GM12878 (cell line): Measurements from ENCODE around the gene THRAP3. TPM values are rescaled to one million over a fixed set of nuclear protein-coding genes. Genes with fewer than 3 reads are reported as not detected.

Source experiments
- ATAC-seq: fragments of 200-7000 bp; cut with Tn5 transposase; 3 replicates; pipeline ENCODE4 v1.9.1; 2020; ENCODE audit warnings: mild to moderate bottlenecking, moderate library complexity
- BruUV-seq: library from RNA; stranded (reverse); fragments of 400-500 nt; replicated peaks from 2 replicates; lab custom pipeline; 2021; lab: Mats Ljungman, UMichigan
- CTCF ChIA-PET: fragments of 300-600 bp; sonication (Branson Sonifier 250); formaldehyde crosslinking; extraction: SDS; loops from one replicate; lab custom pipeline; 2021; ENCODE audit warnings: inconsistent platforms; lab: Yijun Ruan, JAX
- POLR2A ChIA-PET: fragments of 350-600 bp; formaldehyde crosslinking; extraction: SDS; loops from one replicate; lab custom pipeline; 2021; ENCODE audit warnings: inconsistent platforms; lab: Charles Lee
- RAD21 ChIA-PET: fragments of 300-600 bp; sonication (Branson Sonifier 250); formaldehyde crosslinking; loops from one replicate; lab custom pipeline; 2023; ENCODE audit warnings: antibody characterized with exemption; ENCODE audit not compliant: unreplicated experiment; lab: Charles Lee
- SMC1A ChIA-PET: fragments of 300-600 bp; sonication (Branson Sonifier 250); formaldehyde crosslinking; loops from one replicate; lab custom pipeline; 2023; ENCODE audit not compliant: unreplicated experiment, uncharacterized antibody; lab: Charles Lee
- DNase-seq: peaks from one replicate; pipeline ENCODE4 v3.0.0-alpha.2; 2011; ENCODE audit warnings: low read depth, low spot score
- FAIRE-seq: peaks from 3 replicates; lab custom pipeline; 2011; peaks lifted over from hg19 to GRCh38; lab: Jason Lieb, UNC
- H2AFZ ChIP-seq: 2 replicates; pipeline ENCODE4 v1.6.0; 2011; ENCODE audit warnings: low read depth, low read length, control low read depth; ENCODE audit not compliant: control insufficient read depth
- H3K27ac ChIP-seq: 2 replicates; pipeline ENCODE4 v1.5.1; 2011; ENCODE audit warnings: control low read depth; ENCODE audit not compliant: control insufficient read depth, insufficient read depth
- H3K27me3 ChIP-seq, 2 experiments: replicated peaks in 1 of 2; 2 replicates each; pipeline versions ENCODE4 v1.6.0 to v1.6.1; 2011; ENCODE audit warnings: low read length in 1 of 2; ENCODE audit not compliant: control insufficient read depth in 2 of 2, insufficient read depth in 2 of 2
- H3K36me3 ChIP-seq, 2 experiments: 2 replicates each; pipeline ENCODE4 v1.5.1; 2011; ENCODE audit warnings: low read length in 1 of 2; ENCODE audit not compliant: control insufficient read depth in 2 of 2, insufficient read depth in 2 of 2
- H3K4me1 ChIP-seq: 2 replicates; pipeline ENCODE4 v1.6.1; 2011; ENCODE audit warnings: mild to moderate bottlenecking, low read length, moderate library complexity, mixed read lengths; ENCODE audit not compliant: control insufficient read depth, insufficient read depth
- H3K4me2 ChIP-seq: 2 replicates; pipeline ENCODE4 v1.6.0; 2011; ENCODE audit warnings: control low read depth; ENCODE audit not compliant: control insufficient read depth, insufficient read depth
- H3K4me3 ChIP-seq: fragments of 200-600 bp; sonication (generic); 2 replicates; pipeline ENCODE4 v1.5.1; 2016
- H3K79me2 ChIP-seq: 2 replicates; pipeline ENCODE4 v1.6.0; 2011; ENCODE audit warnings: low read length; ENCODE audit not compliant: control insufficient read depth, insufficient read depth
- H3K9ac ChIP-seq: 2 replicates; pipeline ENCODE4 v1.8.0; 2011; ENCODE audit warnings: low read length, control low read depth, mixed read lengths; ENCODE audit not compliant: control insufficient read depth, insufficient read depth
- H3K9me3 ChIP-seq: replicated peaks from 3 replicates; pipeline ENCODE4 v1.5.1; 2011; ENCODE audit warnings: mild to moderate bottlenecking, low read length; ENCODE audit not compliant: control insufficient read depth, insufficient read depth
- H4K20me1 ChIP-seq: 2 replicates; pipeline ENCODE4 v1.6.0; 2011; ENCODE audit not compliant: control insufficient read depth, insufficient read depth
- BHLHE40 ChIP-seq, 2 experiments: fragments of 450-650 bp in 1 of 2; IDR thresholded peaks; 2 replicates each; pipeline ENCODE4 v1.6.1; 2011 to 2017; ENCODE audit warnings: low read depth in 2 of 2, borderline replicate concordance in 1 of 2, improper control_type of control experiment in 1 of 2, low read length in 1 of 2, mild to moderate bottlenecking in 1 of 2
- IKZF2 ChIP-seq, 2 experiments: fragments of 450-650 bp; IDR thresholded peaks; 2 replicates each; pipeline ENCODE4 v1.6.1; 2017; ENCODE audit warnings: mild to moderate bottlenecking in 2 of 2, moderate library complexity in 2 of 2
- POU2F2 ChIP-seq: IDR thresholded peaks from 3 replicates; pipeline ENCODE4 v1.6.1; 2011; ENCODE audit warnings: low read depth, mild to moderate bottlenecking, low read length, borderline replicate concordance
- RUNX3 ChIP-seq: IDR thresholded peaks from 2 replicates; pipeline ENCODE4 v1.6.1; 2012; ENCODE audit warnings: low read length, inconsistent platforms
- SMARCA5 ChIP-seq: fragments of 450-650 bp; IDR thresholded peaks from 2 replicates; pipeline ENCODE4 v1.6.1; 2017; ENCODE audit warnings: mild to moderate bottlenecking
- ZNF217 ChIP-seq: fragments of 450-650 bp; IDR thresholded peaks from 2 replicates; pipeline ENCODE4 v1.6.1; 2017; ENCODE audit warnings: antibody characterized with exemption, mild to moderate bottlenecking
- WGBS: methylation state at CpG from one replicate; pipeline ENCODE4 v1.1.6; 2016; ENCODE audit warnings: low lambda C conversion rate; ENCODE audit not compliant: insufficient replicate concordance, insufficient coverage; ENCODE audit errors: missing lambda C conversion rate; 5-methylcytosine and 5-hydroxymethylcytosine counted together
- in situ Hi-C: fragments of 300-500 bp; cut with MboI; formaldehyde crosslinking; loops from 9 replicates; pipeline ENCODE4 v1.14.3; 2018; ENCODE audit warnings: mixed read lengths
- intact Hi-C: fragments of 100-400 bp; cut with micrococcal nuclease; formaldehyde crosslinking; loops from one replicate; pipeline ENCODE4 v1.14.2; 2022; ENCODE audit not compliant: unreplicated experiment
- polyA plus RNA-seq, 11 experiments: library from polyadenylated mRNA; depleted of rRNA in 4 of 11; unstranded in 6 of 11; stranded (reverse) in 5 of 11; fragments of >200 nt; fragmentation: Nextera tagmentation in 4 of 11; fragmentation: Illumina TruSeq in 1 of 11; extraction: Ambion mirVana in 4 of 11; extraction: Trizol in 1 of 11; gene quantifications; 1 replicate in 1 of 11; 2 replicates in 10 of 11; pipeline versions ENCODE4 v1.2.1 to v1.2.3, GENCODE V29; 2011 to 2016; ENCODE audit warnings: inconsistent platforms in 2 of 11, missing spikeins in 2 of 11, low read depth in 1 of 11
- total RNA-seq, 4 experiments: library from RNA; depleted of rRNA in 3 of 4; stranded (reverse); fragments of >200 nt in 3 of 4; fragmentation: Illumina TruSeq in 1 of 4; extraction: Trizol in 1 of 4; gene quantifications; 2 replicates each; pipeline versions ENCODE4 v1.2.1 to v1.2.3, GENCODE V29; 2013 to 2021
- TF ChIP-seq, protein P1 (sequence below): fragments of 450-650 bp; IDR thresholded peaks from 2 replicates; pipeline ENCODE4 v1.6.1; 2017; ENCODE audit warnings: mild to moderate bottlenecking, moderate library complexity

THRAP3 gene
- total and polyA plus RNA-seq, 10 of the 15 experiments (the other 5 are each of a cell fraction or from before 2014, with no cell fraction given): 76.3 to 173 (median 136) TPM

GRCh38 chr1:36256558-36257374 lies 32.5 kb downstream of the THRAP3 start:
- peak; percentile 79 for ATAC-seq

More at GRCh38 chr1:36256558-36257374, 32.5 kb downstream of the THRAP3 start:
- DNase-seq: no peak
- Histone ChIP-seq H3K36me3 (peaks cover 0 to 16% of the 10 kb centered on the region in 2 experiments; a peak in 3 of 4 replicates), H3K9me3 (no peaks in the 10 kb centered on the region), H3K4me1 (peaks cover 21% of the 10 kb centered on the region), H3K27ac (peak overlapping the region; percentile 33), H3K27me3 (no peaks in the 10 kb centered on the region), H4K20me1 (peaks cover 4% of the 10 kb centered on the region), H3K4me3 (0 out of 2 replicates have a peak overlapping the region, but pooled peaks have one; percentile 2), H3K79me2 (peaks cover 63% of the 10 kb centered on the region), H3K4me2 (peak overlapping the region; percentile 35), H3K9ac (no peak overlapping the region; the same call in 1 of the 2 replicates), H2AFZ (no peak overlapping the region)
- in situ Hi-C loops (no loop called here), intact Hi-C loops (no loop called here)
- TF ChIP-seq SMARCA5 (no peak), RUNX3 (peak; percentile 37), ZNF217 (no peak), BHLHE40 (IDR thresholded peaks at IDR 0.05; ENCODE audit: borderline replicate concordance in 1 of 2, low read depth in 2 of 2, low read length in 1 of 2) (no peak), IKZF2 (IDR thresholded peaks at IDR 0.05) (no peak), POU2F2 (no peak)
- TF ChIP-seq, protein P1, sequence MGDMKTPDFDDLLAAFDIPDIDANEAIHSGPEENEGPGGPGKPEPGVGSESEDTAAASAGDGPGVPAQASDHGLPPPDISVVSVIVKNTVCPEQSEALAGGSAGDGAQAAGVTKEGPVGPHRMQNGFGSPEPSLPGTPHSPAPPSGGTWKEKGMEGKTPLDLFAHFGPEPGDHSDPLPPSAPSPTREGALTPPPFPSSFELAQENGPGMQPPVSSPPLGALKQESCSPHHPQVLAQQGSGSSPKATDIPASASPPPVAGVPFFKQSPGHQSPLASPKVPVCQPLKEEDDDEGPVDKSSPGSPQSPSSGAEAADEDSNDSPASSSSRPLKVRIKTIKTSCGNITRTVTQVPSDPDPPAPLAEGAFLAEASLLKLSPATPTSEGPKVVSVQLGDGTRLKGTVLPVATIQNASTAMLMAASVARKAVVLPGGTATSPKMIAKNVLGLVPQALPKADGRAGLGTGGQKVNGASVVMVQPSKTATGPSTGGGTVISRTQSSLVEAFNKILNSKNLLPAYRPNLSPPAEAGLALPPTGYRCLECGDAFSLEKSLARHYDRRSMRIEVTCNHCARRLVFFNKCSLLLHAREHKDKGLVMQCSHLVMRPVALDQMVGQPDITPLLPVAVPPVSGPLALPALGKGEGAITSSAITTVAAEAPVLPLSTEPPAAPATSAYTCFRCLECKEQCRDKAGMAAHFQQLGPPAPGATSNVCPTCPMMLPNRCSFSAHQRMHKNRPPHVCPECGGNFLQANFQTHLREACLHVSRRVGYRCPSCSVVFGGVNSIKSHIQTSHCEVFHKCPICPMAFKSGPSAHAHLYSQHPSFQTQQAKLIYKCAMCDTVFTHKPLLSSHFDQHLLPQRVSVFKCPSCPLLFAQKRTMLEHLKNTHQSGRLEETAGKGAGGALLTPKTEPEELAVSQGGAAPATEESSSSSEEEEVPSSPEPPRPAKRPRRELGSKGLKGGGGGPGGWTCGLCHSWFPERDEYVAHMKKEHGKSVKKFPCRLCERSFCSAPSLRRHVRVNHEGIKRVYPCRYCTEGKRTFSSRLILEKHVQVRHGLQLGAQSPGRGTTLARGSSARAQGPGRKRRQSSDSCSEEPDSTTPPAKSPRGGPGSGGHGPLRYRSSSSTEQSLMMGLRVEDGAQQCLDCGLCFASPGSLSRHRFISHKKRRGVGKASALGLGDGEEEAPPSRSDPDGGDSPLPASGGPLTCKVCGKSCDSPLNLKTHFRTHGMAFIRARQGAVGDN: no peak
- no TSS peak for BruUV-seq
- 23% methylated on average over 15 of the region's 15 CpGs for WGBS
- CTCF ChIA-PET: interaction anchor here (0.6 to 1.1 kb wide), 3 partner anchors 29 to 164 kb away, joined by 3 read pairs; no protein-coding TSS in a partner anchor
- POLR2A ChIA-PET: interaction anchor here (0.5 kb wide), 1 partner anchor 27 kb away, joined by 4 read pairs; no protein-coding TSS in a partner anchor
- RAD21 ChIA-PET: no interaction called here
- SMC1A ChIA-PET: no interaction called here
- FAIRE-seq: no peak
